Right forelimb (tissue), 1 donor: Measurements from ENCODE around the gene ST3GAL3.

ENCODE experiments used
- DNase-seq: peaks from one replicate; pipeline ENCODE4 v3.0.0-alpha.2; 2018

The ST3GAL3 gene

GRCh38 chr1:43925846-43926245 lies 218.5 kb downstream of the ST3GAL3 start:
- peak; percentile 18 for DNase-seq

GRCh38 chr1:43930168-43930948 lies 223.0 kb downstream of the ST3GAL3 start:
- DNase-seq, result peak; percentile 17

- DNase-seq, result peak; percentile 30
Measured at GRCh38 chr1:43930949-43931275, 223.6 kb downstream of the ST3GAL3 start.

GRCh38 chr1:43931711-43932660 lies 224.7 kb downstream of the ST3GAL3 start:
- DNase-seq, result peak; percentile 38

- DNase-seq, result no peak
Measured at GRCh38 chr1:43932786-43933385, 225.6 kb downstream of the ST3GAL3 start.

- peak; percentile 69 for DNase-seq
Measured at GRCh38 chr1:43933386-43934100, 226.2 kb downstream of the ST3GAL3 start, which contains the start of gene ARTN. Gene ARTN, plus strand, starts transcription at chr1:43933801. Its CDS starts 1,856 bp downstream, at chr1:43935657.

- DNase-seq, result peak; percentile 82
Measured at GRCh38 chr1:43934101-43934985, 227.0 kb downstream of the ST3GAL3 start.

- DNase-seq, result no peak
Measured at GRCh38 chr1:43934986-43935324, 227.6 kb downstream of the ST3GAL3 start.

- peak; percentile 37 for DNase-seq
Measured at GRCh38 chr1:43935711-43936427, 228.5 kb downstream of the ST3GAL3 start.

GRCh38 chr1:43936431-43937151 lies 229.3 kb downstream of the ST3GAL3 start:
- DNase-seq, result peak; percentile 63

- DNase-seq, result peak; percentile 42
Measured at GRCh38 chr1:43937179-43937865, 230.0 kb downstream of the ST3GAL3 start.

- no peak for DNase-seq
Measured at GRCh38 chr1:43938383-43938782, 231.0 kb downstream of the ST3GAL3 start.

GRCh38 chr1:43938892-43939587 lies 231.7 kb downstream of the ST3GAL3 start:
- peak; percentile 45 for DNase-seq

- no peak for DNase-seq
Measured at GRCh38 chr1:43942411-43942810, 235.1 kb downstream of the ST3GAL3 start.

- no peak for DNase-seq
Measured at GRCh38 chr1:43944860-43945259, 237.5 kb downstream of the ST3GAL3 start.

- DNase-seq, result no peak
Measured at GRCh38 chr1:43945674-43946235, 238.4 kb downstream of the ST3GAL3 start.

GRCh38 chr1:43946236-43947060 lies 239.1 kb downstream of the ST3GAL3 start, which contains the start of gene IPO13:
Gene IPO13, plus strand, starts transcription at chr1:43946950. Its CDS starts 651 bp downstream, at chr1:43947601.
- DNase-seq, result peak; percentile 97
